IMR-90 (cell line): ENCODE measurements around the gene ITIH6. TPM values are rescaled to one million over a fixed set of nuclear protein-coding genes. Genes with fewer than 3 reads are reported as not detected.

Experiments
- ATAC-seq: fragments of 200-7000 bp; cut with Tn5 transposase; 2 replicates; pipeline ENCODE4 v1.9.1; 2020; ENCODE audit warnings: low read depth, mild to moderate bottlenecking, moderate library complexity
- BruUV-seq: library from RNA; stranded (reverse); fragments of 400-500 nt; replicated peaks from 2 replicates; lab custom pipeline; 2021; lab: Mats Ljungman, UMichigan
- CTCF ChIA-PET: fragments of 300-600 bp; formaldehyde crosslinking; extraction: SDS; loops from one replicate; lab custom pipeline; 2021; ENCODE audit warnings: antibody characterized with exemption; lab: Yijun Ruan, JAX
- POLR2A ChIA-PET: fragments of 300-600 bp; sonication (Branson Sonifier 250); formaldehyde crosslinking; loops from one replicate; lab custom pipeline; 2022; ENCODE audit warnings: antibody characterized with exemption; ENCODE audit not compliant: unreplicated experiment; lab: Charles Lee
- DNase-seq: peaks from one replicate; pipeline ENCODE4 v3.0.0; 2013
- H2AFZ ChIP-seq: replicated peaks from 2 replicates; pipeline ENCODE3; 2013; ENCODE audit warnings: low read length, mild to moderate bottlenecking; ENCODE audit not compliant: poor library complexity
- H2AK5ac ChIP-seq: 2 replicates; pipeline ENCODE4 v1.6.1; 2013; ENCODE audit warnings: low read depth, low read length, inconsistent platforms
- H2AK9ac ChIP-seq: replicated peaks from 2 replicates; pipeline ENCODE3; 2013; ENCODE audit warnings: mild to moderate bottlenecking, low read depth, low read length, moderate library complexity; ENCODE audit not compliant: poor library complexity
- H2BK120ac ChIP-seq: 2 replicates; pipeline ENCODE4 v1.6.1; 2013; ENCODE audit warnings: low read depth, low read length, inconsistent platforms
- H2BK15ac ChIP-seq: 3 replicates; pipeline ENCODE4 v1.6.1; 2013; ENCODE audit warnings: low read depth, low read length, inconsistent platforms
- H2BK20ac ChIP-seq: 2 replicates; pipeline ENCODE4 v1.6.1; 2013; ENCODE audit warnings: low read depth, mild to moderate bottlenecking, inconsistent platforms, low read length, moderate library complexity
- H2BK5ac ChIP-seq: 2 replicates; pipeline ENCODE4 v1.6.1; 2013; ENCODE audit warnings: mild to moderate bottlenecking, low read depth, low read length, inconsistent platforms; ENCODE audit not compliant: poor library complexity, severe bottlenecking
- H3K14ac ChIP-seq: replicated peaks from 2 replicates; pipeline ENCODE4 v1.6.1; 2013; ENCODE audit warnings: low read depth, low read length, inconsistent platforms
- H3K18ac ChIP-seq: 2 replicates; pipeline ENCODE4 v1.6.1; 2013; ENCODE audit warnings: low read depth, low read length, control low read depth
- H3K23ac ChIP-seq: 2 replicates; pipeline ENCODE4 v1.6.1; 2013; ENCODE audit warnings: low read depth, low read length, inconsistent platforms
- H3K27ac ChIP-seq: 2 replicates; pipeline ENCODE4 v1.5.1; 2013; ENCODE audit warnings: mild to moderate bottlenecking, control low read depth, low read length; ENCODE audit not compliant: insufficient read depth
- H3K27me3 ChIP-seq: 2 replicates; pipeline ENCODE4 v1.6.1; 2013; ENCODE audit warnings: low read length; ENCODE audit not compliant: control insufficient read depth, insufficient read depth
- H3K36me3 ChIP-seq: 2 replicates; pipeline ENCODE4 v1.6.1; 2013; ENCODE audit warnings: low read length, mixed read lengths; ENCODE audit not compliant: control insufficient read depth, insufficient read depth
- H3K4ac ChIP-seq: 2 replicates; pipeline ENCODE4 v1.6.1; 2013; ENCODE audit warnings: low read depth, low read length, inconsistent platforms
- H3K4me1 ChIP-seq: 2 replicates; pipeline ENCODE4 v1.6.1; 2013; ENCODE audit warnings: low read length, mixed read lengths; ENCODE audit not compliant: control insufficient read depth, insufficient read depth
- H3K4me2 ChIP-seq: 2 replicates; pipeline ENCODE4 v1.6.1; 2013; ENCODE audit warnings: low read depth, mild to moderate bottlenecking, control low read depth, low read length, moderate library complexity
- H3K4me3 ChIP-seq: 2 replicates; pipeline ENCODE4 v1.5.1; 2013; ENCODE audit warnings: low read depth, mild to moderate bottlenecking, control low read depth, low read length, moderate library complexity; ENCODE audit not compliant: insufficient read depth
- H3K56ac ChIP-seq: 2 replicates; pipeline ENCODE4 v1.6.1; 2013; ENCODE audit warnings: low read length, inconsistent platforms; ENCODE audit not compliant: insufficient read depth; ENCODE audit errors: extremely low read depth
- H3K79me1 ChIP-seq, 2 experiments: 2 replicates each; pipeline ENCODE4 v1.6.1; 2013; ENCODE audit warnings: low read length in 2 of 2, inconsistent platforms in 1 of 2, low read depth in 1 of 2
- H3K9ac ChIP-seq: 2 replicates; pipeline ENCODE4 v1.6.1; 2013; ENCODE audit warnings: low read depth, low read length, control low read depth
- H3K9me1 ChIP-seq: 2 replicates; pipeline ENCODE4 v1.6.1; 2013; ENCODE audit warnings: low read length, inconsistent platforms; ENCODE audit not compliant: insufficient read depth
- H3K9me3 ChIP-seq: 2 replicates; pipeline ENCODE4 v1.6.1; 2013; ENCODE audit warnings: low read length; ENCODE audit not compliant: control insufficient read depth, insufficient read depth
- H4K20me1 ChIP-seq: 2 replicates; pipeline ENCODE4 v1.6.1; 2013; ENCODE audit warnings: low read length, inconsistent platforms; ENCODE audit not compliant: insufficient read depth
- H4K5ac ChIP-seq: 2 replicates; pipeline ENCODE4 v1.6.1; 2013; ENCODE audit warnings: mild to moderate bottlenecking, low read depth, low read length, control low read depth
- H4K8ac ChIP-seq, 2 experiments: 2 replicates each; pipeline ENCODE4 v1.6.1; 2013; ENCODE audit warnings: low read depth in 2 of 2, low read length in 2 of 2, control low read depth in 1 of 2, inconsistent platforms in 1 of 2
- H4K91ac ChIP-seq: 2 replicates; pipeline ENCODE4 v1.6.1; 2013; ENCODE audit warnings: low read depth, low read length, inconsistent platforms; ENCODE audit not compliant: insufficient read depth
- BHLHE40 ChIP-seq: fragments of 150-350 bp; IDR thresholded peaks from 2 replicates; pipeline ENCODE4 v1.6.1; 2016; ENCODE audit warnings: mild to moderate bottlenecking, low read depth, low read length
- CEBPB ChIP-seq: IDR thresholded peaks from 2 replicates; pipeline ENCODE4 v1.6.1; 2012; ENCODE audit warnings: low read depth, low read length, improper control_type of control experiment
- CHD1 ChIP-seq: IDR thresholded peaks from 2 replicates; pipeline ENCODE4 v1.6.1; 2012; ENCODE audit warnings: low read depth, low read length, improper control_type of control experiment
- CTCF ChIP-seq: conservative IDR thresholded peaks from 2 replicates; pipeline ENCODE4 v1.5.1; 2012; ENCODE audit warnings: mild to moderate bottlenecking, low read depth, low read length, improper control_type of control experiment
- ELK1 ChIP-seq: fragments of 150-350 bp; IDR thresholded peaks from 2 replicates; pipeline ENCODE4 v1.6.1; 2016; ENCODE audit warnings: low read depth, mild to moderate bottlenecking, low read length, moderate library complexity, borderline replicate concordance
- FOS ChIP-seq: fragments of 150-350 bp; IDR thresholded peaks from 2 replicates; pipeline ENCODE4 v1.6.1; 2016; ENCODE audit warnings: low read depth, low read length
- MAFK ChIP-seq: IDR thresholded peaks from 2 replicates; pipeline ENCODE4 v1.6.1; 2012; ENCODE audit warnings: low read depth, low read length, improper control_type of control experiment
- MAZ ChIP-seq: IDR thresholded peaks from 2 replicates; pipeline ENCODE4 v1.6.1; 2012; ENCODE audit warnings: low read depth, mild to moderate bottlenecking, low read length, improper control_type of control experiment, moderate library complexity, borderline replicate concordance
- MXI1 ChIP-seq: IDR thresholded peaks from 2 replicates; pipeline ENCODE4 v1.6.1; 2012; ENCODE audit warnings: low read depth, mild to moderate bottlenecking, low read length, moderate library complexity, borderline replicate concordance
- NFE2L2 ChIP-seq: fragments of 150-350 bp; IDR thresholded peaks from 2 replicates; pipeline ENCODE4 v1.6.1; 2016; ENCODE audit warnings: low read depth, mild to moderate bottlenecking, low read length
- POLR2A ChIP-seq: IDR thresholded peaks from 2 replicates; pipeline ENCODE4 v1.6.1; 2012; ENCODE audit warnings: mild to moderate bottlenecking, low read depth, low read length
- RAD21 ChIP-seq: IDR thresholded peaks from 2 replicates; pipeline ENCODE4 v1.6.1; 2012; ENCODE audit warnings: low read length, improper control_type of control experiment
- RCOR1 ChIP-seq: IDR thresholded peaks from 2 replicates; pipeline ENCODE4 v1.6.1; 2012; ENCODE audit warnings: mild to moderate bottlenecking, low read length, improper control_type of control experiment; ENCODE audit not compliant: insufficient replicate concordance
- RFX5 ChIP-seq: IDR thresholded peaks from 2 replicates; pipeline ENCODE4 v1.8.0; 2012; ENCODE audit warnings: low read depth, mild to moderate bottlenecking, low read length, moderate library complexity
- SMC3 ChIP-seq: fragments of 150-350 bp; IDR thresholded peaks from 2 replicates; pipeline ENCODE4 v1.6.1; 2016; ENCODE audit warnings: low read depth, mild to moderate bottlenecking, antibody characterized with exemption, low read length, moderate library complexity
- USF2 ChIP-seq: fragments of 150-350 bp; IDR thresholded peaks from 2 replicates; pipeline ENCODE4 v1.6.1; 2017; ENCODE audit warnings: mild to moderate bottlenecking, antibody characterized with exemption, low read length, low read depth
- WGBS, 2 experiments: methylation state at CpG; one replicate each; pipeline versions ENCODE4 v1.1.5 to v1.1.7; 2013; ENCODE audit warnings: missing lambda C conversion rate in 2 of 2; ENCODE audit not compliant: insufficient read length in 1 of 2; ENCODE audit errors: extremely low coverage in 2 of 2; 5-methylcytosine and 5-hydroxymethylcytosine counted together
- dilution Hi-C: fragments of 300-500 bp; cut with HindIII; formaldehyde crosslinking; loops from one replicate; pipeline ENCODE4 v1.14.3; 2018; ENCODE audit warnings: low sequenced_read_pairs; ENCODE audit not compliant: unreplicated experiment
- in situ Hi-C: fragments of 300-500 bp; cut with MboI; formaldehyde crosslinking; loops from 3 replicates; pipeline ENCODE4 v1.14.3; 2019; ENCODE audit warnings: low sequenced_read_pairs, inconsistent platforms, mixed read lengths
- intact Hi-C: fragments of 100-400 bp; cut with micrococcal nuclease; formaldehyde crosslinking; loops from 2 replicates; pipeline ENCODE4 v1.10.0; 2022
- polyA plus RNA-seq, 3 experiments: library from polyadenylated mRNA; depleted of rRNA; stranded (reverse); fragments of >200 nt; gene quantifications; 2 replicates each; pipeline ENCODE4 v1.2.3, GENCODE V29; 2012; ENCODE audit warnings: low replicate concordance in 1 of 3
- total RNA-seq: library from RNA; depleted of rRNA; stranded (reverse); fragments of >200 nt; gene quantifications from 2 replicates; pipeline ENCODE4 v1.2.3, GENCODE V29; 2012

ITIH6 gene
- total and polyA plus RNA-seq, 2 of the 4 experiments (the other 2 are of a cell fraction) = not detected

GRCh38 chrX:54711735-54712134, 86.3 kb downstream of the ITIH6 start:
- intact Hi-C loops = no loop called here
- CTCF ChIA-PET = no interaction called here

More at GRCh38 chrX:54711735-54712134, 86.3 kb downstream of the ITIH6 start:
- Histone ChIP-seq H2AK5ac (no peak overlapping the region), H3K56ac (no peak overlapping the region), H3K27me3 (peaks cover 1% of the 10 kb centered on the region), H3K9ac (no peak overlapping the region), H2BK15ac (no peak overlapping the region), H2BK20ac (no peak overlapping the region), H3K4me3 (no peak overlapping the region), H3K4me2 (no peak overlapping the region), H3K79me1 (no peaks in the 10 kb centered on the region), H2AK9ac (no peak overlapping the region), H4K20me1 (no peaks in the 10 kb centered on the region), H2AFZ (no peak overlapping the region), H2BK5ac (no peak overlapping the region), H3K18ac (no peak overlapping the region), H3K27ac (no peak overlapping the region), H3K14ac (no peak overlapping the region), H4K8ac (no peak overlapping the region), H3K4me1 (no peaks in the 10 kb centered on the region), H2BK120ac (no peak overlapping the region), H3K36me3 (no peaks in the 10 kb centered on the region), H3K23ac (no peak overlapping the region), H4K91ac (no peak overlapping the region), H4K5ac (no peak overlapping the region), H3K9me3 (no peaks in the 10 kb centered on the region), H3K4ac (no peak overlapping the region), H3K9me1 (no peaks in the 10 kb centered on the region)
- POLR2A ChIA-PET = no interaction called here
- in situ Hi-C loops = no loop called here
- no peak for ATAC-seq
- WGBS, 2 experiments = 81% methylated on average over 5 of the region's 14 CpGs; no CpG with 5 or more reads in 1 of the 2 experiments
- no peak for DNase-seq
- TF ChIP-seq BHLHE40 (no peak), SMC3 (no peak), MAZ (no peak), CEBPB (no peak), RCOR1 (no peak), USF2 (no peak), NFE2L2 (no peak), CTCF (no peak), MXI1 (no peak), RFX5 (no peak), MAFK (no peak), RAD21 (no peak), ELK1 (no peak), POLR2A (no peak), FOS (no peak), CHD1 (no peak)
- dilution Hi-C loops = no loop called here
- BruUV-seq = no TSS peak
